ENCODE results near the gene SEM1.
"Not testable (repeated sequence)": the region's sequence is repeated elsewhere in the genome, so short reads cannot be mapped to it uniquely, and the experiment has no call there.

SEM1 gene

GRCh38 chr7:96707901-96708774, 1.5 kb downstream of the SEM1 start:
- no CpG with 5 or more reads among the region's 4 CpGs for WGBS (ENCODE audit: insufficient coverage)
- peak overlapping the region in 5 of 7 experiments; percentile 13 to 93 (median 86) for H3K4me3 ChIP-seq (ENCODE audit: control insufficient read depth in 1 of 7, extremely low read depth in 1 of 7, insufficient read depth in 4 of 7, low read depth in 2 of 7, low read length in 6 of 7)
- no peak overlapping the region for H3K27ac ChIP-seq (ENCODE audit: insufficient read depth in 1 of 2, low read depth in 1 of 2, low read length in 2 of 2, poor library complexity in 1 of 2, severe bottlenecking in 2 of 2)
- H3K36me3 ChIP-seq (ENCODE audit: control insufficient read depth in 4 of 4, insufficient read depth in 4 of 4, low read length in 3 of 4) = peaks cover 3 to 6% (median 5%) of the 10 kb centered on the region in 4 experiments
- H3K4me1 ChIP-seq (ENCODE audit: control extremely low read depth in 1 of 4, control insufficient read depth in 4 of 4, insufficient read depth in 4 of 4, low read length in 3 of 4) = peaks cover 4 to 14% (median 6%) of the 10 kb centered on the region in 4 experiments
- POLR2A ChIA-PET = interaction anchor here (1.5 kb wide), 1 partner anchor 15 kb away, joined by 4 read pairs; no protein-coding TSS in a partner anchor
- no peaks in the 10 kb centered on the region for H3K27me3 ChIP-seq (replicated peaks in 2 of 5; ENCODE audit: control insufficient read depth in 4 of 5, insufficient read depth in 5 of 5, low read length in 4 of 5)
- H3K9me3 ChIP-seq (ENCODE audit: control extremely low read depth in 1 of 5, control insufficient read depth in 4 of 5, insufficient read depth in 2 of 5, low read depth in 1 of 5, low read length in 4 of 5) = peaks cover 0 to 8% (median 2%) of the 10 kb centered on the region in 5 experiments
- DNase-seq = no peak
- CTCF ChIA-PET = no interaction called here

- no peak overlapping the region for H3K27ac ChIP-seq (ENCODE audit: insufficient read depth in 1 of 2, low read depth in 1 of 2, low read length in 2 of 2, poor library complexity in 1 of 2, severe bottlenecking in 2 of 2)
- CTCF ChIA-PET = no interaction called here
- no peak for DNase-seq
- H3K36me3 ChIP-seq (ENCODE audit: control insufficient read depth in 4 of 4, insufficient read depth in 4 of 4, low read length in 3 of 4) = peaks cover 3 to 9% (median 6%) of the 10 kb centered on the region in 4 experiments
- POLR2A ChIA-PET = no interaction called here
- no peaks in the 10 kb centered on the region for H3K9me3 ChIP-seq (ENCODE audit: control extremely low read depth in 1 of 5, control insufficient read depth in 4 of 5, insufficient read depth in 2 of 5, low read depth in 1 of 5, low read length in 4 of 5)
- H3K27me3 ChIP-seq (replicated peaks in 2 of 5; ENCODE audit: control insufficient read depth in 4 of 5, insufficient read depth in 5 of 5, low read length in 4 of 5) = no peaks in the 10 kb centered on the region
- no peaks in the 10 kb centered on the region for H3K4me1 ChIP-seq (ENCODE audit: control extremely low read depth in 1 of 4, control insufficient read depth in 4 of 4, insufficient read depth in 4 of 4, low read length in 3 of 4)
- WGBS (ENCODE audit: insufficient coverage) = 100% methylated on average over 2 of the region's 3 CpGs
- H3K4me3 ChIP-seq (ENCODE audit: control insufficient read depth in 1 of 7, extremely low read depth in 1 of 7, insufficient read depth in 4 of 7, low read depth in 2 of 7, low read length in 6 of 7) = no peak overlapping the region
Observed at GRCh38 chr7:96701258-96701657, 8.4 kb downstream of the SEM1 start.

- ChIA-PET CTCF (interaction anchor here (0.6 kb wide), 1 partner anchor 44 kb away, joined by 4 read pairs; no protein-coding TSS in a partner anchor), POLR2A (no interaction called here)
- H3K9me3 ChIP-seq (ENCODE audit: control extremely low read depth in 1 of 5, control insufficient read depth in 4 of 5, insufficient read depth in 2 of 5, low read depth in 1 of 5, low read length in 4 of 5) = no peaks in the 10 kb centered on the region
- 100% methylated on average over 1 of the region's 2 CpGs for WGBS (ENCODE audit: insufficient coverage)
- no peaks in the 10 kb centered on the region for H3K4me1 ChIP-seq (ENCODE audit: control extremely low read depth in 1 of 4, control insufficient read depth in 4 of 4, insufficient read depth in 4 of 4, low read length in 3 of 4)
- H3K4me3 ChIP-seq (ENCODE audit: control insufficient read depth in 1 of 7, extremely low read depth in 1 of 7, insufficient read depth in 4 of 7, low read depth in 2 of 7, low read length in 6 of 7) = no peak overlapping the region
- no peak for DNase-seq
- H3K27me3 ChIP-seq (replicated peaks in 2 of 5; ENCODE audit: control insufficient read depth in 4 of 5, insufficient read depth in 5 of 5, low read length in 4 of 5) = no peaks in the 10 kb centered on the region
- peaks cover 3 to 8% (median 5%) of the 10 kb centered on the region in 4 experiments for H3K36me3 ChIP-seq (ENCODE audit: control insufficient read depth in 4 of 4, insufficient read depth in 4 of 4, low read length in 3 of 4)
- no peak overlapping the region for H3K27ac ChIP-seq (ENCODE audit: insufficient read depth in 1 of 2, low read depth in 1 of 2, low read length in 2 of 2, poor library complexity in 1 of 2, severe bottlenecking in 2 of 2)
Observed at GRCh38 chr7:96700516-96700915, 9.1 kb downstream of the SEM1 start.

GRCh38 chr7:96699219-96699871, 10.3 kb downstream of the SEM1 start:
- 100% methylated on average over 3 of the region's 4 CpGs for WGBS (ENCODE audit: insufficient coverage)
- Histone ChIP-seq H3K27ac (ENCODE audit: insufficient read depth in 1 of 2, low read depth in 1 of 2, low read length in 2 of 2, poor library complexity in 1 of 2, severe bottlenecking in 2 of 2) (no peak overlapping the region), H3K36me3 (ENCODE audit: control insufficient read depth in 4 of 4, insufficient read depth in 4 of 4, low read length in 3 of 4) (peaks cover 3 to 8% (median 3%) of the 10 kb centered on the region in 4 experiments), H3K4me1 (ENCODE audit: control extremely low read depth in 1 of 4, control insufficient read depth in 4 of 4, insufficient read depth in 4 of 4, low read length in 3 of 4) (no peaks in the 10 kb centered on the region), H3K9me3 (ENCODE audit: control extremely low read depth in 1 of 5, control insufficient read depth in 4 of 5, insufficient read depth in 2 of 5, low read depth in 1 of 5, low read length in 4 of 5) (no peaks in the 10 kb centered on the region), H3K27me3 (replicated peaks in 2 of 5; ENCODE audit: control insufficient read depth in 4 of 5, insufficient read depth in 5 of 5, low read length in 4 of 5) (no peaks in the 10 kb centered on the region), H3K4me3 (ENCODE audit: control insufficient read depth in 1 of 7, extremely low read depth in 1 of 7, insufficient read depth in 4 of 7, low read depth in 2 of 7, low read length in 6 of 7) (no peak overlapping the region)
- ChIA-PET POLR2A (interaction anchor here (0.6 kb wide), 1 partner anchor 27 kb away, joined by 3 read pairs; no protein-coding TSS in a partner anchor), CTCF (no interaction called here)
- no peak for DNase-seq

GRCh38 chr7:96698449-96698848, 11.2 kb downstream of the SEM1 start:
- DNase-seq; H3K27ac ChIP-seq (ENCODE audit: insufficient read depth in 1 of 2, low read depth in 1 of 2, low read length in 2 of 2, poor library complexity in 1 of 2, severe bottlenecking in 2 of 2); H3K4me3 ChIP-seq (ENCODE audit: control insufficient read depth in 1 of 7, extremely low read depth in 1 of 7, insufficient read depth in 4 of 7, low read depth in 2 of 7, low read length in 6 of 7); H3K36me3 ChIP-seq (ENCODE audit: control insufficient read depth in 4 of 4, insufficient read depth in 4 of 4, low read length in 3 of 4); H3K4me1 ChIP-seq (ENCODE audit: control extremely low read depth in 1 of 4, control insufficient read depth in 4 of 4, insufficient read depth in 4 of 4, low read length in 3 of 4); H3K9me3 ChIP-seq (ENCODE audit: control extremely low read depth in 1 of 5, control insufficient read depth in 4 of 5, insufficient read depth in 2 of 5, low read depth in 1 of 5, low read length in 4 of 5); CTCF ChIA-PET; H3K27me3 ChIP-seq (replicated peaks in 2 of 5; ENCODE audit: control insufficient read depth in 4 of 5, insufficient read depth in 5 of 5, low read length in 4 of 5); POLR2A ChIA-PET: not testable (repeated sequence)
- 93% methylated on average over 5 of the region's 7 CpGs for WGBS (ENCODE audit: insufficient coverage)

- ChIA-PET CTCF (no interaction called here), POLR2A (no interaction called here)
- peaks cover 0 to 12% (median 5%) of the 10 kb centered on the region in 4 experiments for H3K4me1 ChIP-seq (ENCODE audit: control extremely low read depth in 1 of 4, control insufficient read depth in 4 of 4, insufficient read depth in 4 of 4, low read length in 3 of 4)
- no peak overlapping the region for H3K27ac ChIP-seq (ENCODE audit: insufficient read depth in 1 of 2, low read depth in 1 of 2, low read length in 2 of 2, poor library complexity in 1 of 2, severe bottlenecking in 2 of 2)
- H3K27me3 ChIP-seq (replicated peaks in 2 of 5; ENCODE audit: control insufficient read depth in 4 of 5, insufficient read depth in 5 of 5, low read length in 4 of 5) = no peaks in the 10 kb centered on the region
- H3K4me3 ChIP-seq (ENCODE audit: control insufficient read depth in 1 of 7, extremely low read depth in 1 of 7, insufficient read depth in 4 of 7, low read depth in 2 of 7, low read length in 6 of 7) = no peak overlapping the region
- H3K36me3 ChIP-seq (ENCODE audit: control insufficient read depth in 4 of 4, insufficient read depth in 4 of 4, low read length in 3 of 4) = peaks cover 3 to 6% (median 5%) of the 10 kb centered on the region in 4 experiments
- 100% methylated on average over 3 of the region's 3 CpGs for WGBS (ENCODE audit: insufficient coverage)
- no peaks in the 10 kb centered on the region for H3K9me3 ChIP-seq (ENCODE audit: control extremely low read depth in 1 of 5, control insufficient read depth in 4 of 5, insufficient read depth in 2 of 5, low read depth in 1 of 5, low read length in 4 of 5)
- DNase-seq = no peak
Observed at GRCh38 chr7:96697822-96698221, 11.8 kb downstream of the SEM1 start.

- Histone ChIP-seq H3K27me3 (replicated peaks in 2 of 5; ENCODE audit: control insufficient read depth in 4 of 5, insufficient read depth in 5 of 5, low read length in 4 of 5) (no peaks in the 10 kb centered on the region), H3K9me3 (ENCODE audit: control extremely low read depth in 1 of 5, control insufficient read depth in 4 of 5, insufficient read depth in 2 of 5, low read depth in 1 of 5, low read length in 4 of 5) (no peaks in the 10 kb centered on the region), H3K4me3 (ENCODE audit: control insufficient read depth in 1 of 7, extremely low read depth in 1 of 7, insufficient read depth in 4 of 7, low read depth in 2 of 7, low read length in 6 of 7) (no peak overlapping the region), H3K4me1 (ENCODE audit: control extremely low read depth in 1 of 4, control insufficient read depth in 4 of 4, insufficient read depth in 4 of 4, low read length in 3 of 4) (peaks cover 0 to 13% (median 6%) of the 10 kb centered on the region in 4 experiments), H3K36me3 (ENCODE audit: control insufficient read depth in 4 of 4, insufficient read depth in 4 of 4, low read length in 3 of 4) (peaks cover 0 to 6% (median 3%) of the 10 kb centered on the region in 4 experiments), H3K27ac (ENCODE audit: insufficient read depth in 1 of 2, low read depth in 1 of 2, low read length in 2 of 2, poor library complexity in 1 of 2, severe bottlenecking in 2 of 2) (no peak overlapping the region)
- ChIA-PET CTCF (no interaction called here), POLR2A (no interaction called here)
- WGBS (ENCODE audit: insufficient coverage) = no CpG with 5 or more reads among the region's 1 CpG
- DNase-seq = no peak
Observed at GRCh38 chr7:96695581-96695980, 14.1 kb downstream of the SEM1 start.

Measured in common myeloid progenitor, CD34-positive (primary cell).